ENCODE data around the gene ANGPTL1.

Gene ANGPTL1

DNA sequence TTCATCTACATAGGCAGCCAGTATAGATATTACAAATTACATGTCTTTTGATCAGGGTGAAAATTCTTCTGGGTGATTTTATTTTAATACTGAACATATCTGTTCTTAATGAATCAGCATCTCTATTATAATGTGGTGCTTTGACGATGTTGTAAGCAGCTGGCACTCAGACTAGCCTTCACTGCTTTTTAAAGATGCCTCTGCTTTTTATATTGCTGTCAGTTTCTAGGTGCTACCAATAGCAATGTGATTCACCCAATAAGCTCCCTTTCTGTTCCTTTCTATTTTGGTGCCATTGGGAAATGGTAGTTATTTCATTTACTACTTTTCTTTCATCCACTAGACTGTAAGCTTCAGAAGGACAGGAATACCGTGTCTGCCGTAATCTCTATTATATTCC, 11.1 kb upstream of the ANGPTL1 start:
- H3K4me3 ChIP-seq (ENCODE audit: low read length), result no peak overlapping the region
- TF ChIP-seq, protein P1, sequence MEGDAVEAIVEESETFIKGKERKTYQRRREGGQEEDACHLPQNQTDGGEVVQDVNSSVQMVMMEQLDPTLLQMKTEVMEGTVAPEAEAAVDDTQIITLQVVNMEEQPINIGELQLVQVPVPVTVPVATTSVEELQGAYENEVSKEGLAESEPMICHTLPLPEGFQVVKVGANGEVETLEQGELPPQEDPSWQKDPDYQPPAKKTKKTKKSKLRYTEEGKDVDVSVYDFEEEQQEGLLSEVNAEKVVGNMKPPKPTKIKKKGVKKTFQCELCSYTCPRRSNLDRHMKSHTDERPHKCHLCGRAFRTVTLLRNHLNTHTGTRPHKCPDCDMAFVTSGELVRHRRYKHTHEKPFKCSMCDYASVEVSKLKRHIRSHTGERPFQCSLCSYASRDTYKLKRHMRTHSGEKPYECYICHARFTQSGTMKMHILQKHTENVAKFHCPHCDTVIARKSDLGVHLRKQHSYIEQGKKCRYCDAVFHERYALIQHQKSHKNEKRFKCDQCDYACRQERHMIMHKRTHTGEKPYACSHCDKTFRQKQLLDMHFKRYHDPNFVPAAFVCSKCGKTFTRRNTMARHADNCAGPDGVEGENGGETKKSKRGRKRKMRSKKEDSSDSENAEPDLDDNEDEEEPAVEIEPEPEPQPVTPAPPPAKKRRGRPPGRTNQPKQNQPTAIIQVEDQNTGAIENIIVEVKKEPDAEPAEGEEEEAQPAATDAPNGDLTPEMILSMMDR (conservative IDR thresholded peaks at IDR 0.05; ENCODE audit: low read length), result no peak
- DNase-seq (ENCODE audit: low read depth), result no peak

DNA sequence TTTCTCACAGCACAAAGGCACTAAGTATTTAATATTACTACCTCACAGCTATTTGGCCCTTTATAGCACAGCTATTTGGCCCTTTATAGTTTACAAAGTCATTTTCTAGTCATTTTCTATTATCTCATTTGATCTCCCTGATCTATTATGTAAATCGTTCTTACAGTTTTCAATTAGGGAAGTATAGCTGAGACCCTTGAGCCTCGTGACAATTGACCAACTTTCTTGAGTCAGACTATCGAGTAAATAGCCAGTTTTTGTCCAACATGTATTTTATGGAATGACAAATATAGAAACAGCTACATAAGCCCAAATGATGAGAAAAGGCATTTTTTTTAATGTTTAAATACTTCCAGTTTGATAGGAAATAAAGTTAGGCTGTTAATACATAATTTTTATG, 7.0 kb upstream of the ANGPTL1 start:
- DNase-seq (ENCODE audit: low read depth), result no peak
- H3K4me3 ChIP-seq (ENCODE audit: low read length), result no peak overlapping the region
- TF ChIP-seq, protein P1 (conservative IDR thresholded peaks at IDR 0.05; ENCODE audit: low read length), result no peak

DNA sequence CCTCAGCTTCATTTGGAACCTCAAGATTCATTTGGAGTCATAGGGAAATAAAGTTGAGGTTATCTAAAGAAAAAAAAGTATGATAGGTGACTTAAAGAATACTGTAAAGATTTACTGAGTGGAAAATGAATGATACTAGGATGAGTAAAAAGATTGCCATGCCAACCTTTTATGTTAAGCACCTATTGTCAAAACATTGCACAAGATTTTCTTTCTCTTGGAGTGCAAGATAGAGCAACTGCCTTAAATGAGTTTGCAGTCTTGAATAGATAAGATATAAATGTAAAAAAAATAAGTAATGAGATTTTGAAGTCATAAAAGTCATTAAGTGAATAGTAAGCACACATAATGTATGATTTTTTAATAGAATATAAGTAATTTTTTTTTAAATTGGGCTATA, 5.1 kb upstream of the ANGPTL1 start:
- no peak for DNase-seq (ENCODE audit: low read depth)
- TF ChIP-seq, protein P1 (conservative IDR thresholded peaks at IDR 0.05; ENCODE audit: low read length), result no peak
- no peak overlapping the region for H3K4me3 ChIP-seq (ENCODE audit: low read length)

DNA sequence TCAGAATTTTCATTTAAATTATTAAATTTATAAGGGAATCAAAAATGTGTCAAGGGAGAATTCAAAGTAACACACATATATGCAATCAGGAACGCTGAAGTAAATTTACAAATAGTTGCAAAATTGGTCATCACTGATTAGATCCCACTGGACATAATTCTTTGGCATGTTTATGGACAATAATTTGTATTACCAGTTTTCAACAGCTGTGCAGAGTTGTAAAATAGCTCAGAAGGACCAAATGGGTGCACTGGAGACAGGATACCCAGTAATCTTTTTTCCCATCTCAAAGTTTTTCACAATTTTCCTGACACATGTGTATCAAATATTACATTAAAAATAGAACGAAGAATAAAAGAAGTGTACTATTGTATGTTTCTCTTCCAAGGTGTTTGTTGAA, 4.1 kb upstream of the ANGPTL1 start:
- H3K4me3 ChIP-seq (ENCODE audit: low read length), result no peak overlapping the region
- TF ChIP-seq, protein P1 (conservative IDR thresholded peaks at IDR 0.05; ENCODE audit: low read length), result no peak
- DNase-seq (ENCODE audit: low read depth), result no peak

DNA sequence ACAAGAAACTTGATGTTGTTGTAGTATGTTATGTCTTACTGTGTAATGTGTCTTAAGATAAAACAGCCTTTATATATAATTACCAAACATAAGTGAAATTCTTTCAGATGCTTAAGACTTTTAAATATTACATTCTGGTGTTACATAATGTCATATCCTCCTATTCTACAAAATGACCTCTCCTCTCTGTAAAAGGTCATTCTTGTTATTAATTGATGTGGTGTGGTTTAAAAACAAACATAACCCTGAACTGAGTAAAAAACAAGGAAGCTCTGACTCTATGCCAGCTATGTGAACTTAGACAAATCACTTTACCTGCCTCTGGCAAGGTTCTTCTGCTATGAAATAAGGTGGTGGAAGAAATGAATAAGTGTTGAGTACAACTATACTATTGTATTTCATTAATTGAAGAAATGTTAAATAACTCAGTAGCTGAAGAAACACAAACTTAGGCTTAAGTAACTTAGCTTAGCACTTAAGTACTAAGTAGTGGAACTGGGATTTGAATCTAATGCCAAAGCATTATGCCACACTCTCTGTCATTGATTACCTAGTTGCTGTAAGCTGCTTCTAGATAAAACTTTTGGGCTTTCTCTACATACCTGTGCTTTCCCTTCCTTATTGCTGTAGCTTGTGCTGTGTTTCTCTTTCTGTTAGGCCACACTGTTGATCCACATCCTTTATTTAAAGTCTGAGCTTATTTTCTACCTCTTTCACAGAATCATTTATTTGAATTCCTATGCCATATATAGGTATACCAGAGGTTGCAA, 859 bp upstream of the ANGPTL1 start:
- DNase-seq (ENCODE audit: low read depth), result no peak
- no peak overlapping the region for H3K4me3 ChIP-seq (ENCODE audit: low read length)
- TF ChIP-seq, protein P1 (conservative IDR thresholded peaks at IDR 0.05; ENCODE audit: low read length), result no peak

DNA sequence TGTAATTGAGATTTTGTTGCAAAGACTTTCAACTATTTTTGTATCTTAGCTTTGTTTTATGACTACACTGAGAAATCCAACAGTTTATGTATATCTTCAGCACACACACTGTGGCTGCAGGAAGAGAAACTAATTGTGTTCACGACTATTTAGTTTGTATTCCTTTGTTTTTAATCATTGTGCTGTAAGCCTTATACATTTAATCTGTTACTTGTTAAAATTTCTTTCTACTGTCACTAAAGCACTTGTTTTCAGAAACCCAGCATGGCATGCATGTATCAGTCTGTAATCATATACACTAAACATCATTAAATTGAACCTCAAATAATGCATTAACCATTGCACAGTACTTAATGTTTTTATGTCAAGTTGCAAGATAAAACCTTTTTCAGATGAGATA, 656 bp downstream of the ANGPTL1 start:
- DNase-seq (ENCODE audit: low read depth), result no peak
- TF ChIP-seq, protein P1 (conservative IDR thresholded peaks at IDR 0.05; ENCODE audit: low read length), result no peak
- H3K4me3 ChIP-seq (ENCODE audit: low read length), result no peak overlapping the region

DNA sequence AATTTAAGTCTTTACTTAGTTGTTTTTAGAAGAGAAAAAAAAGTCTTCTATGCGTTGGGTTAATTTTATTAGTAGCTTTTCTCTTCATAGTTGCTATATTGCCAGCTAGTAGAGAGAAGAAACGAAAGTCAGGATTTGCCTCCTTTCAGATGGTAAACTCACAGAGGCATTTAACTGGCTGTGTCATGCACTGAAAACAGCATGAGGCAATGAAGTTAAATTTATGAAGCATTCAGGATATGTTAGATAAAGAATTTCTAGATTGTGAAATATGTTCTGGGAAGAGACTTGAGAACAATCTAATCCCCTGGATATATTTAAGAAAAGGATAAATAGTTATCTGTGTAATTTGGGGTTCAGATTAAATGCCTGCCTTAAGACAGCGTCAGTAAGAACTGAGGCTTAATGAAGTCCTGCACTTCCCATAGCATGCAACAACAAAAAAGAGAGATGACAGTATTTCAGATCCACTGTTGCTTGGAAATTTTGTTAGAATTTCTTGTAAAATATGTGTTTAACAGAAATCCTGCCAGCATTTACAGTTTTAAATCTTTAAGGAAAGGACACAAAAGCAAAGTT, 1.7 kb downstream of the ANGPTL1 start:
- TF ChIP-seq, protein P1 (conservative IDR thresholded peaks at IDR 0.05; ENCODE audit: low read length), result no peak
- H3K4me3 ChIP-seq (ENCODE audit: low read length), result peak overlapping the region; percentile 38
- peak; percentile 71 for DNase-seq (ENCODE audit: low read depth)

Measured in AG10803 (cell line).